Neural crest cell (in vitro differentiated cells): ENCODE data around the gene APBA1. TPM values are rescaled to one million over a fixed set of nuclear protein-coding genes. Genes with fewer than 3 reads are reported as not detected.

Source experiments
- DNase-seq: peaks from one replicate; pipeline ENCODE4 v3.0.0; 2021; ENCODE audit warnings: low read depth, mixed read lengths, low spot score
- H3K27ac Mint-ChIP-seq: one replicate; pipeline ENCODE4 v1.8.0; 2021; ENCODE audit warnings: mild to moderate bottlenecking, mixed read lengths; ENCODE audit not compliant: unreplicated experiment
- H3K27me3 Mint-ChIP-seq: 2 replicates; pipeline ENCODE4 v1.8.0; 2021; ENCODE audit warnings: low read depth, mild to moderate bottlenecking, mixed read lengths
- H3K36me3 Mint-ChIP-seq: 2 replicates; pipeline ENCODE4 v1.8.0; 2021; ENCODE audit warnings: low read depth, mild to moderate bottlenecking, mixed read lengths
- H3K4me1 Mint-ChIP-seq: 2 replicates; pipeline ENCODE4 v1.8.0; 2021; ENCODE audit warnings: mixed read lengths
- H3K4me3 Mint-ChIP-seq: one replicate; pipeline ENCODE4 v1.8.0; 2021; ENCODE audit warnings: mild to moderate bottlenecking, mixed read lengths
- H3K9me3 Mint-ChIP-seq: 2 replicates; pipeline ENCODE4 v1.8.0; 2021; ENCODE audit warnings: mixed read lengths
- CTCF ChIP-seq: fragments of 200-600 bp; sonication (generic); conservative IDR thresholded peaks from 2 replicates; pipeline ENCODE4 v1.5.0; 2021; ENCODE audit warnings: antibody characterized with exemption, mild to moderate bottlenecking
- total RNA-seq: library from RNA; stranded (reverse); gene quantifications from 2 replicates; pipeline ENCODE4 v1.2.1, GENCODE V29; 2021

APBA1 gene
- total RNA-seq, 1 donor from 2014 or later = 3.7 TPM

GRCh38 chr9:69461103-69461887 is 210.9 kb downstream of the APBA1 start:
- no peaks in the 10 kb centered on the region for H3K9me3 Mint-ChIP-seq
- DNase-seq = no peak

GRCh38 chr9:69460012-69460411 is 212.2 kb downstream of the APBA1 start:
- Mint-ChIP-seq H3K9me3 (no peaks in the 10 kb centered on the region), H3K27ac (no peak overlapping the region), H3K36me3 (no peaks in the 10 kb centered on the region), H3K4me1 (peaks cover 10% of the 10 kb centered on the region), H3K4me3 (no peak overlapping the region), H3K27me3 (no peaks in the 10 kb centered on the region)
- no peak for DNase-seq
- no peak for TF ChIP-seq CTCF

More at GRCh38 chr9:69461103-69461887, 210.9 kb downstream of the APBA1 start:
- Mint-ChIP-seq H3K27ac (no peak overlapping the region), H3K4me3 (no peak overlapping the region), H3K36me3 (no peaks in the 10 kb centered on the region), H3K4me1 (peaks cover 10% of the 10 kb centered on the region), H3K27me3 (no peaks in the 10 kb centered on the region)
- no peak for TF ChIP-seq CTCF

- TF ChIP-seq CTCF = no peak
- H3K27me3 Mint-ChIP-seq = no peaks in the 10 kb centered on the region
- H3K4me1 Mint-ChIP-seq = no peaks in the 10 kb centered on the region
- no peak overlapping the region for H3K4me3 Mint-ChIP-seq
- no peak overlapping the region for H3K27ac Mint-ChIP-seq
- no peaks in the 10 kb centered on the region for H3K9me3 Mint-ChIP-seq
- H3K36me3 Mint-ChIP-seq = no peaks in the 10 kb centered on the region
- DNase-seq = no peak
These were observed 214.0 kb downstream of the APBA1 start for GRCh38 chr9:69458176-69458575.

GRCh38 chr9:69456201-69456600 is 216.0 kb downstream of the APBA1 start:
- no peaks in the 10 kb centered on the region for H3K4me1 Mint-ChIP-seq

DNA sequence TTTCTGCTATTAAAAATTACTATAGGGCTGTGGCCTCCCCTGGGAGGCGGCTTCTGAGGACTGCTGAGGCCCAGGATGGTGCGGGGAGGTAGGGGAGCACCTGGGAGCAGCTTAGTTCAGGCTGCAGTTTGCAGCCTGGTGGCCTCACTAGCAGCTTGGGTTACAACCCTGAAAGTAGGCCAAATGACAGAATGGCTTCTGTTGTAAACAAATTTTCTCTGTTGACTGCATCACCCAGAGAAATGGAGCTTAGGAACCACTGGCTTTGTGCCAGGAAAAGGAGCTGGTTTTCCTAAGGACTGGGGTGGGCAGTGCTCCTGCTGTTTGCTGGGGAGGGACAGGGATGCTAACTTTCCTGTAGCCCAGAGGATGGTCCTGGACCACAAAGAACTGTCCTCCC is 216.9 kb downstream of the APBA1 start:
- no peaks in the 10 kb centered on the region for H3K27me3 Mint-ChIP-seq
- no peak for TF ChIP-seq CTCF
- no peak overlapping the region for H3K4me3 Mint-ChIP-seq
- no peak for DNase-seq
- no peaks in the 10 kb centered on the region for H3K4me1 Mint-ChIP-seq
- H3K27ac Mint-ChIP-seq = no peak overlapping the region
- no peaks in the 10 kb centered on the region for H3K9me3 Mint-ChIP-seq
- H3K36me3 Mint-ChIP-seq = no peaks in the 10 kb centered on the region

More at GRCh38 chr9:69456201-69456600, 216.0 kb downstream of the APBA1 start:
- DNase-seq = no peak
- H3K27ac Mint-ChIP-seq = no peak overlapping the region
- no peaks in the 10 kb centered on the region for H3K9me3 Mint-ChIP-seq
- H3K36me3 Mint-ChIP-seq = no peaks in the 10 kb centered on the region
- H3K27me3 Mint-ChIP-seq = no peaks in the 10 kb centered on the region
- no peak overlapping the region for H3K4me3 Mint-ChIP-seq
- no peak for TF ChIP-seq CTCF
